HUES48 (cell line): ENCODE data around the gene HORMAD2.
"Not testable (repeated sequence)": the region's sequence is repeated elsewhere in the genome, so short reads cannot be mapped to it uniquely, and the experiment has no call there.

Experiments used
- H3K27ac ChIP-seq: one replicate; pipeline ENCODE4 v1.7.0; 2013; ENCODE audit warnings: low read depth, low read length, inconsistent platforms
- H3K27me3 ChIP-seq: 2 replicates; pipeline ENCODE4 v1.6.1; 2013; ENCODE audit warnings: mild to moderate bottlenecking, low read length; ENCODE audit not compliant: control insufficient read depth, insufficient read depth
- H3K36me3 ChIP-seq: 2 replicates; pipeline ENCODE4 v1.6.1; 2013; ENCODE audit warnings: low read length; ENCODE audit not compliant: control insufficient read depth, insufficient read depth
- H3K4me1 ChIP-seq: 2 replicates; pipeline ENCODE4 v1.6.1; 2013; ENCODE audit warnings: mild to moderate bottlenecking, low read length; ENCODE audit not compliant: control insufficient read depth, insufficient read depth
- H3K4me3 ChIP-seq: 2 replicates; pipeline ENCODE4 v1.5.1; 2013; ENCODE audit warnings: mild to moderate bottlenecking, low read depth, low read length
- H3K9ac ChIP-seq: 2 replicates; pipeline ENCODE4 v1.6.1; 2013; ENCODE audit warnings: mild to moderate bottlenecking, low read depth, low read length, moderate library complexity
- H3K9me3 ChIP-seq: 2 replicates; pipeline ENCODE4 v1.6.1; 2013; ENCODE audit warnings: low read length; ENCODE audit not compliant: control insufficient read depth, insufficient read depth

Gene HORMAD2

DNA sequence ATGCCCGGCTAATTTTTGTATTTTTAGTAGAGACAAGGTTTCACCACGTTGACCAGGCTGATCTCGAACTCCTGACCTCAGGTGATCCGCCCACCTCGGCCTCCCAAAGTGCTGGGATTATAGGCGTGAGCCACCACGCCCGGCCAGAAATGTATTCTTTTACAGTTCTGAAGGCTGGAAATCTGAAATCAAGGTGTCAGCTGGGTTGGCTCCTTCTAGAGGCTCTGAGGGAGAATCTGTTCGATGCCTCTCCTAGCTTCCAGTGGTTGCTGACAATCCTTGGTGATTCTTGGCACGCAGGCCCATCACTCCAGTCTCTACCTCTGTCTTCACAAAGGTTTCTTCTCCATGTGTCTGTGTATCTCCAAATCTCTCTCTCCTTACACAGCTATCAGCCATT lies 120.6 kb downstream of the HORMAD2 start:
- H3K4me1 ChIP-seq: peaks cover 20% of the 10 kb centered on the region
- H3K27ac ChIP-seq, H3K4me3 ChIP-seq, H3K27me3 ChIP-seq, H3K36me3 ChIP-seq, H3K9me3 ChIP-seq, H3K9ac ChIP-seq: not testable (repeated sequence)

DNA sequence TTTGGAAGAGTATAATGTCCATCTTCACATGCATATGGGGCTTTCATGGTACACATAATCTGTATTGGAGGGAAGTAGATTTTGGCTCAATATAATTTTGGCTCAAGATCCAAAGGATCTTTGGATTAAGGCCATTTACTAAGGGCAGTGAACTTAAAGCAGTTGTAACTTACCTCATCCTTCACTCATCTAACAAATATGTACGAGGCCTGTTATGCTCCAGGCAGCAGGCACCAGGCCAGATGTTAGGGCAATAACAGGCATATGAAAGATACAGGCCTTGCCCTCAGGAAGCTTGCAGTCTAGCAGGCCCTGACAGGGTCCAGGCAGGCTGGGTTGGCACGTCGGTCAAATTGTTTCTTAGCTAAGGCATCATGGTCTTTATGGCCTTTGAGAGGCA lies 121.7 kb downstream of the HORMAD2 start:
- Histone ChIP-seq H3K4me3 (no peak overlapping the region), H3K4me1 (peaks cover 10% of the 10 kb centered on the region), H3K36me3 (no peaks in the 10 kb centered on the region), H3K27me3 (no peaks in the 10 kb centered on the region), H3K27ac (no peak overlapping the region), H3K9me3 (no peaks in the 10 kb centered on the region), H3K9ac (no peak overlapping the region)

DNA sequence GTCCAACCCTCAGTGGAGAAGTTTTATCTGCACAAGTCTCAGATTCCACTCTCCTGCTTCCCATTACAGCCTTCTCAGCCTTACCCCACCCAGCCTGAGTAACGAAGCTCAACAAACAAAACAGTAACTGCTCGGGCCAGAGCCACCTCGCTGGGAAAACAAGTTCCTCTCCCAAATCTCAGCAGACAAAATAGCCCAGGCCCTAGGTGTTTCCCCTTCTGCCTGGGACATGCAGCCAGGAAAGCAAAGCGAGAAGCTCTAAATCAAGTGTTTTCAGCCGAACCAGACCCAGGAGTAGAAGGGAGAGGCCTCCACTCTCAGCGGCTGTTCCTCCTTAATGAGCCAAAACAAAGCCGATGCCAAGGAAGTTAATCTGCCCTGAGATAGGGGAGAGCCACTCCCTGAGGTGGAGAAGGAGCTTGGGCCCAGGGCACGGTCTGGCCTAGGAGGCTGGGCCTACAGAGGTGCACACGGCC lies 122.3 kb downstream of the HORMAD2 start:
- no peaks in the 10 kb centered on the region for H3K27me3 ChIP-seq

DNA sequence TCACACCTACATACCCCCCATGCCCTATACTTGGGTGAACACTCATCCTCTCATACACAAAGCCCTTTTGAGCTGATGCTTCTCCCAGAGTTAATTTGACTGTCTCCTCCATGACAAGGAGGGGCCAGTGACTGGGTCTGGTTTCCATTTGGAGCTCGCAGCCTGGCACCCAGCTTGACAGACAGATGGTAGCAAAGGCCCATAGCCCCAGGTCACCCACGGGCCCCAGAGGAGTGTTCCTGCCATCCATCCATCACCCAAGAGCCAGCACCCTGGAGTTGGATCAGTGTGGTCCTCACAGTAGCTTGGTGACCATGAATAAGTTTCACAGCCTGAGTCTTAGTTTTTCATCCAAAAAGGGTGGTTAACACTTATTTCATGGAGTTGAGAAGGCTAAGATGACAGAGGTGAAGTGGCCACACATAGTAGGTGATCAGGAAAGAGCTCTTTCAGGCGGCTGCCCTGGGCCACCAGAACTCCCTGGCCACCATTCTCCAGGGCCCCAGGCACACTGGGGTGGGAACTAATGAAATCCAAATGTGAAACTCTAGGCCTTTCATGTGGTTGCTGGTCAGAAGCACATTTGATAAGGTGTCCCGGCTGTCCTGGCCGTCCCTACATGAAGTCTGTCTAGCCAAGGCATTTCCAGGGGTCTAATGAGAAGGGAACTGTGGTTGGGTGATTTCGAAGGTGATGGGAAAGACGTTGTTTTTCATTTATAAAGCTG lies 123.9 kb downstream of the HORMAD2 start:
- no peak overlapping the region for H3K4me3 ChIP-seq
- no peaks in the 10 kb centered on the region for H3K36me3 ChIP-seq
- no peak overlapping the region for H3K27ac ChIP-seq
- no peaks in the 10 kb centered on the region for H3K9me3 ChIP-seq
- H3K9ac ChIP-seq: no peak overlapping the region
- no peaks in the 10 kb centered on the region for H3K27me3 ChIP-seq
- peaks cover 9% of the 10 kb centered on the region; the same call in 1 of the 2 replicates for H3K4me1 ChIP-seq

More for the DNA sequence above, 122.3 kb downstream of the HORMAD2 start:
- no peak overlapping the region for H3K9ac ChIP-seq
- H3K9me3 ChIP-seq: no peaks in the 10 kb centered on the region
- H3K27ac ChIP-seq: no peak overlapping the region
- H3K4me3 ChIP-seq: no peak overlapping the region
- H3K36me3 ChIP-seq: no peaks in the 10 kb centered on the region
- H3K4me1 ChIP-seq: peaks cover 9% of the 10 kb centered on the region; the same call in 1 of the 2 replicates

DNA sequence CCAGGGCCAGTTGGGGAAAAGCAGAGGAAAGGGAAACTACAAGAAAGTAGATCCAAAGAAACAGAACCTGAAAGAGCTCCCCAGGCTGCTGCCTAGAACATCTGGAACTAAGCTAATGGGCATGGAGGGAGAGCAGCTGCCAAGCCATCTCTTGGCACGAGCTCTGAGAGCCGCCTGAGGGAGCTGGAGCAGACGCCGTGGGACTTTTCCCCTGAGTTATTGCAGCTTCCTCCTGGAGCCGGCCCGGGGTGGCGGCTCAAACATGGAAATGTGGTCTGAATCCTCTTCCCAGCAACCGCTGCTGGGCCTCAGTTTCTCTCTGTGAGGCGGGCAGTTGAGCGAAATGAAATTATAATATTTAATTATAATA lies 124.5 kb downstream of the HORMAD2 start:
- Histone ChIP-seq H3K4me1 (peaks cover 9% of the 10 kb centered on the region; the same call in 1 of the 2 replicates), H3K9ac (no peak overlapping the region), H3K9me3 (no peaks in the 10 kb centered on the region), H3K27ac (no peak overlapping the region), H3K4me3 (no peak overlapping the region), H3K36me3 (no peaks in the 10 kb centered on the region), H3K27me3 (no peaks in the 10 kb centered on the region)

DNA sequence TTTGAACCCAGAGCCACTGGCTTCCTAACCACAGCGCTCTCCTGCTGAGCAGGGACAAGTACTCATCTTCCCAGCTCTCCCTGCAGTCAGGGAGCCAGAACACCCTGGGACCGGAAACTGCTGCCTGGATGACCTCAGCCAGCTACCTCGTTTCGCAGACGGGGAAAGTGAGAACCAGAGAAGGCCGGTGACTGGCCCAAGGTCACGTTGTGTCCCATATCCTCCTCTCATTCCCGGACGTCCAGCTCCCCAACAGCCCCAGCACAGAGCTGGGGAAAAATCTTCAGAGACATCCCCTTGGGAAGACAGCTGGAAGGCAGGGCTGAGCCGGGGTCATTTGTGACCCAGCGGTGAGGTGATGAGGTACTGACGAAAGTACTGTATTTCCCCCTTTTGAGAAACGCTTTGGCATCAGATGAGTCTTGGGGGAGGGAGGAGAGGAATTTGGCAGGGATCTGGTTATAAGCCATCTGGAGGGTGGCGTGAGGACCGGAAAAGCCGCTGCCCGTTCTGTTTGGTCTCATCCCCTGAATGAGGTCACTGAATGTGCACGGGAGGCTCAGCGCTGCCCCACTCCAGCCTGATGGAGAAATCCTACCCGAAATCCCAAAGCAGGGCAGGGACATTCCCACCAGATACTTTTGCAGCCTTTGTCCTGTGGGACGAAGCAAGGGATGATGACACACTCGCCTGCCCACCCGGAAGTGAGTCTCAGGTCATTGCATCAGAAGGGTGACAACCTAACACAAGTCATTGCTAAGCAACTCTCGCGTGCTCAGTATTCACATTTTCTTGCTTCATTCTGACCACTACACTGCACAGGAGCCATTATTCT lies 125.2 kb downstream of the HORMAD2 start:
- no peak overlapping the region for H3K27ac ChIP-seq
- no peaks in the 10 kb centered on the region for H3K36me3 ChIP-seq
- H3K27me3 ChIP-seq: no peaks in the 10 kb centered on the region
- H3K9ac ChIP-seq: no peak overlapping the region
- peaks cover 13% of the 10 kb centered on the region; the same call in 1 of the 2 replicates for H3K4me1 ChIP-seq
- no peak overlapping the region for H3K4me3 ChIP-seq
- H3K9me3 ChIP-seq: no peaks in the 10 kb centered on the region

DNA sequence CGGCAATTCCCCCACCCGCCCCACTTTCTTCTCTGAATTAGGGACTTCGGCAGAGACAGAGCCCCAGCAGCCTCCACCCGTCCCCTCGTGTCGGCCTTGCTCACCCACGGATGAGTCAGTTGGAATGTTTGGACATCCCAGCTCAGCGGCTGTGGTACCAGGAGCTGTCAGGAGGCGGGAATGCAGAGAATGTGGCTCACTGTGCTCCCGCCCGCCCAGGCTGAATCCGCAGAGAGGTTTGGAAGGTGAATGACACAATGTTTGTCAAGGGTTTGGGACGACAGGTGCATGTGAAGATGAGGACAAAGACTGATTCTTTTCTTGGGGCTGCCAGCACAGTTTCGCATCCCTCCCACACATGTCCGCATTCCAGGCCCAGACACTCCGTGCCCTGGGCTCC lies 126.7 kb downstream of the HORMAD2 start:
- H3K4me3 ChIP-seq: no peak overlapping the region
- no peaks in the 10 kb centered on the region for H3K36me3 ChIP-seq
- H3K27me3 ChIP-seq: no peaks in the 10 kb centered on the region
- no peaks in the 10 kb centered on the region for H3K9me3 ChIP-seq
- H3K9ac ChIP-seq: no peak overlapping the region
- no peak overlapping the region for H3K27ac ChIP-seq
- peaks cover 13% of the 10 kb centered on the region; the same call in 1 of the 2 replicates for H3K4me1 ChIP-seq

DNA sequence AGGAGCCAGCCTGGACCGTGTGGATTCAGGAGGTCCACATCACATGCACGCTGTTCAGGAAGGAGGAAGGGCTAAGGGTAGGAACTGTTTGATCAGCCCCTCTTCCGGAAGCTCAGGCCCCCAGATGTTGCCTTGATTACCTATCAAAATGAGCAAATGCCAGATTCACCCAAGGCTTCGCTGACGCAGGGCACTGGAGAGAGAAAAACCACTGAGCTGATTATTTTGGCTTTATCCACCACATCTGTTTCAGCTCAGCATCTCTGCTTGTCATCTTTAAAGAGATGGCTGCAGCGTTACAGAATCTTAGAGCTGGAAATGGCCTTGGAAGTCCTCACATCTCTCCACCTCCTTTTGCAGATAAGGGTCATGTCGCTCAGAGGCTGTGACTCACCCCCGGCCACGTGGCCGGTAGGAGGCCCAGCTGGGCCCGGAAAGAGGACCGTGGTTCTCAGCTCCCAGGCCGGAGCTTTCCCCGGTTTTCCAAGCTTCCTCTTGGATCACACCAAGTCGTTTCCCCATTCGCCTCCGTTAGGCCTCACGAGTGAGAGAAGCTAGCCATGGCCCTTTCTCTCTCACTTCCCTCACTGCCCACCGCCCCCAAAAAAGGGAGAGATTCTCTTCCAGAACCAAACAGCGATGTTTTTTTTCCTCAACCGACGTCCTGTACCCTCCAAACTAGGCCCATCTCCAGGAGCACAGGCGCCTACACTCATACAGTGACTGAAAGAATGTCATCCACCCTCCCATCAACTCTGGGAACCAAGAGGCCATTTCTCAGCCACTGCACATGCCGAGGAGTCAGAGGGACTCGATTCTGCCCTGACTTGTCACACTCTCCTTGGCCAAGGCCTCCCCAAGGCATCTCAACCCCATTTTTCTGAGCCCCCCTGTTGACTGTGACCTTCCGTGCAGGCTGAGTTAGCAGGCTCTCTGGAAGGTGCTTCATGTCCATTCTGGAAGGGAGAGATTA lies 128.7 kb downstream of the HORMAD2 start:
- Histone ChIP-seq H3K4me1 (peaks cover 7% of the 10 kb centered on the region; the same call in 1 of the 2 replicates), H3K27me3 (no peaks in the 10 kb centered on the region), H3K4me3 (no peak overlapping the region), H3K9ac (no peak overlapping the region), H3K9me3 (no peaks in the 10 kb centered on the region), H3K27ac (no peak overlapping the region), H3K36me3 (no peaks in the 10 kb centered on the region)

DNA sequence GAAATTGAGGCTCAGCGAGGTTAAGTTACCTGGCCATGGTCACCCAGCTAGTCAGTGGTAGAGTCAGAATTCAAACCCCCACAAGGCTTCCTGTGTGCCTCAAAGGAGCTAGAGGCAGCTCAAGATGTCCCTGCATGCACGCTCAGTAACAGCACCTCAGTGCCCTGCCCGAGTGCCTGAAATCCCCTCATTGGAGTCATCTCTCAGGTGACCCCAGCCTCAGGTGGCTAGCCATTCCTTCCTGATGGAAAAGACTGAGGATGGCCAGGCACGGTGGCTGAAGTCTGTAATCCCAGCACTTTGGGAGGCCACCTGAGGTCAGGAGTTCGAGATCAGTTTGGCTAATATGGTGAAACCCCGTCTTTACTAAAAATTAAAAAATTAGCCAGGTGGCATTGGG lies 129.4 kb downstream of the HORMAD2 start:
- peaks cover 10% of the 10 kb centered on the region for H3K4me1 ChIP-seq
- H3K27me3 ChIP-seq: no peaks in the 10 kb centered on the region
- no peaks in the 10 kb centered on the region for H3K9me3 ChIP-seq
- no peaks in the 10 kb centered on the region for H3K36me3 ChIP-seq
- no peak overlapping the region for H3K9ac ChIP-seq
- H3K27ac ChIP-seq: no peak overlapping the region
- H3K4me3 ChIP-seq: no peak overlapping the region

DNA sequence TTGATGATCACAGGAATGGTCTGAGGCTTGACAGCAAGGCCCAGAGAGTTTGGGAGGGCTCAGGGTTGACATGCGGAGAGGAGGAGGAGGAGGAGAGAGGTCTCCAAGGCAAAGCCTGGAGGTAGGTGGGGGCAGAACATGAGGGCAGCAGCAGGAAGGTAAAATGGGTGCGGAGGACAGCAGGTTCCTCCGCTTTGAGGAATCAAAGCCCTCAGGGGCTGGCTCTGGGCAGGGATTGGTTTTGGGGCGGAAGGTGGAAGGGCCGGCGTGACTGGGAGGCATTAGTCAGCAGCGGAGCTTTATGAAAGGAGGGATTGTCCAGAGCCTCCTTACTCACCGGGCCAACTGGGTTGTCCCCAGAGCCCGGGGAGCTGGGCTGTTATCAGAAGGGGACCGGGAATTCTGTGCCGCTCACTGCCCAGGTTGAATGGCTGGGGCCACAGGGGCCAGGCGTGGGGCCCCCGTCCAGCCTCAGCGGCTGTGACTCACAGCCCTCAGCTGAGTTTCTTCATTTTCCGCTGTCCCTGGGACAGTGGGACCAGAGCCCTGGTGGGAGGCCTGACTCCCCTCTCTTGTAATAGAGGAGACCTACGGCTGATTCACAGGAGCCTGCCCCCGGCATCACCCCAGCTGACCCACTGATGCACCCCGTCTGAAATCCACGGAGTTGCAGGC lies 130.1 kb downstream of the HORMAD2 start:
- H3K4me1 ChIP-seq: peaks cover 13% of the 10 kb centered on the region
- peak overlapping the region; percentile 40 for H3K27ac ChIP-seq
- no peaks in the 10 kb centered on the region for H3K9me3 ChIP-seq
- H3K9ac ChIP-seq: no peak overlapping the region
- no peak overlapping the region for H3K4me3 ChIP-seq
- H3K36me3 ChIP-seq: no peaks in the 10 kb centered on the region
- H3K27me3 ChIP-seq: no peaks in the 10 kb centered on the region
